Cardiac atrium fibroblast (primary cell): ENCODE data around the gene ODF2. TPM values are rescaled to one million over a fixed set of nuclear protein-coding genes. Genes with fewer than 3 reads are reported as not detected.

Experiments
- total RNA-seq: library from RNA; depleted of rRNA; stranded (reverse); fragments of >200 nt; gene quantifications from 2 replicates; pipeline ENCODE4 v1.2.3, GENCODE V29; 2015

ODF2 gene
- 23.5 and 36.0 TPM in 2 replicates for total RNA-seq

DNA sequence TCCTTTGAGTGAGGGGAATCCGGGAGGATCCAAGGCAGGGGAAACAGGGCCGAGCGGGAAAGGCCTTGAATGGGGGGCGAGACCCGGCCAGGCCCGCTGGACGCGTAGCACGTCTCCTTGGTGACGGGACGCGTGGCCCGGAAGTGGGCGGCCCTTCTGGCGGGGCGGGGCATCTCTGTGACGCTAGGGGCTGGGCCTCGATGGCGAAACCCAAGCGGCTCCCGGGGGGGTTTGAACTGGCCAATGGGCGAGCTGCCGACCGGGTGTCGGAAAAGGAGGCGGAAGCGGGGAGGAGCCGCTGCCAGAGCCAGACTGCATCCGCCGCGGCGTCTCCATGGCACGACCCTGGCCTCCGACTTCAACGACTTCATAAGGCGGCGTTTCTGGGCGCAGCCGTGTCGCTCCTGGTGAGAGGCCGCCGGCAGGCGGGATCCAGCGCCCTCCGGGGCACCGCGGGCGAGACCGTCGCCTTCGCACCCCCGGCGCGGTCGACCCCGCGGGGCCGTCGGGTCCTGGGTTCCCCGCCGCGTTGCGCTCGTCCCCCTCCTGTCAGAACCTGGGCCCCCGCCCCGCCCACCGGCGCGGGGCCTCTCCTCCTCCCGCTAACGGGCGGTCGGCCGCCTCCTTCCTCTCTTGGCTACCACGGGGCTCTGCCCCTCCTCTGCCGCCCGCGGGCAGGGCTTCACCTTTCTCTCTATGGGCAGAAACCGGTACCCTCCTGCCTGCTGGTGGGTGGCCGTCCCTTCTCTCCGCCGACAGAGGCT, at the start of gene ODF2:
Gene ODF2 (plus strand): TSS at position 158 of the 764 bp plus-strand sequence. CDS start 86 bp downstream, at position 244.

GRCh38 chr9:128420651-128421481, 34.9 kb upstream of the ODF2 start, which contains the start of gene CERCAM:
Gene CERCAM (plus strand): TSS chr9:128420857. CDS start chr9:128420878, 21 bp downstream.

GRCh38 chr9:128504485-128505413, 48.9 kb downstream of the ODF2 start, which contains the start of gene GLE1:
Gene GLE1 (plus strand): TSS chr9:128504719. CDS start chr9:128504806, 87 bp downstream.

Other genes starting within 250 kb of the ODF2 start
- 99.5 and 108 TPM in 2 replicates for gene GOLGA2, start 180.0 kb upstream of the ODF2 start, total RNA-seq
- 36.9 and 59.8 TPM in 2 replicates for gene SWI5, start 179.7 kb upstream of the ODF2 start, total RNA-seq
- 11.7 and 15.9 TPM in 2 replicates for gene TRUB2, start 133.6 kb upstream of the ODF2 start, total RNA-seq
- 30.5 and 33.0 TPM in 2 replicates for gene COQ4, start 133.2 kb upstream of the ODF2 start, total RNA-seq
- gene SLC27A4, start 115.5 kb upstream of the ODF2 start, total RNA-seq, result 14.3 and 22.0 TPM in 2 replicates
- gene URM1, start 84.6 kb upstream of the ODF2 start, total RNA-seq, result 39.2 and 39.4 TPM in 2 replicates
- gene CERCAM, start 35.1 kb upstream of the ODF2 start, total RNA-seq, result 198 and 199 TPM in 2 replicates
- 19.0 and 22.2 TPM in 2 replicates for gene GLE1, start 48.7 kb downstream of the ODF2 start, total RNA-seq
- 226 and 237 TPM in 2 replicates for gene SPTAN1, start 96.6 kb downstream of the ODF2 start, total RNA-seq
- gene DYNC2I2, start 200.8 kb downstream of the ODF2 start, total RNA-seq, result 20.9 and 40.7 TPM in 2 replicates
- gene SET, start 233.2 kb downstream of the ODF2 start, total RNA-seq, result 182 and 183 TPM in 2 replicates
- 0.65 and 9.7 TPM in 2 replicates for gene PKN3, start 246.5 kb downstream of the ODF2 start, total RNA-seq